Esophagus (tissue), 2 donors: Measurements from ENCODE around the gene HOXA5. TPM values are rescaled to one million over a fixed set of nuclear protein-coding genes. Genes with fewer than 3 reads are reported as not detected.
A peak's percentile ranks its signal among the peaks of the same experiment; 100 is the strongest.

Experiments
- H3K27ac ChIP-seq, 2 donors: one replicate each; pipeline ENCODE4 v1.5.1; 2013; ENCODE audit warnings: low read depth in 2 of 2, mild to moderate bottlenecking in 2 of 2, inconsistent platforms in 1 of 2, low read length in 1 of 2, moderate library complexity in 1 of 2
- H3K27me3 ChIP-seq, 2 donors: one replicate each; pipeline ENCODE4 v1.6.1; 2013; ENCODE audit warnings: low read length in 2 of 2, control low read depth in 1 of 2, mild to moderate bottlenecking in 1 of 2; ENCODE audit not compliant: insufficient read depth in 2 of 2, control insufficient read depth in 1 of 2
- H3K36me3 ChIP-seq, 2 donors: one replicate each; pipeline ENCODE4 v1.6.1; 2013; ENCODE audit warnings: low read length in 1 of 2; ENCODE audit not compliant: control insufficient read depth in 2 of 2, insufficient read depth in 2 of 2
- H3K4me1 ChIP-seq, 2 donors: one replicate each; pipeline ENCODE4 v1.6.1; 2013; ENCODE audit warnings: low read length in 1 of 2; ENCODE audit not compliant: control insufficient read depth in 2 of 2, insufficient read depth in 2 of 2
- H3K4me3 ChIP-seq, 2 donors: one replicate each; pipeline ENCODE4 v1.5.1; 2013; ENCODE audit warnings: low read length in 2 of 2, mild to moderate bottlenecking in 2 of 2, low read depth in 1 of 2, moderate library complexity in 1 of 2
- H3K9me3 ChIP-seq, 2 donors: one replicate each; pipeline ENCODE4 v1.6.1; 2013; ENCODE audit warnings: mild to moderate bottlenecking in 2 of 2, low read depth in 1 of 2, low read length in 1 of 2, moderate library complexity in 1 of 2; ENCODE audit not compliant: control insufficient read depth in 2 of 2, insufficient read depth in 1 of 2
- WGBS, 2 donors: extraction: QIAGEN DNeasy Blood & Tissue Kit; methylation state at CpG; one replicate each; pipeline ENCODE4 v1.1.7; 2013; 5-methylcytosine and 5-hydroxymethylcytosine counted together
- polyA plus RNA-seq, 2 donors: library from polyadenylated mRNA; stranded (reverse); fragments of 200-250 nt; gene quantifications; one replicate each; pipeline ENCODE4 v1.2.3, GENCODE V29; 2013
- donor health status: healthy with polysubstance abuse.
- donor health status: Bipolar disorder and iron deficiency.

The HOXA5 gene
- polyA plus RNA-seq, 2 donors, result 1.7 to 3.5 TPM

GRCh38 chr7:27154369-27154768, 10.9 kb upstream of the HOXA5 start:
- no peak overlapping the region for H3K27ac ChIP-seq
- peaks cover 4 to 18% of the 10 kb centered on the region in 2 donors for H3K4me1 ChIP-seq

GRCh38 chr7:27153526-27153925, 10.0 kb upstream of the HOXA5 start:
- no peaks in the 10 kb centered on the region for H3K36me3 ChIP-seq
- no peak overlapping the region for H3K4me3 ChIP-seq
- H3K4me1 ChIP-seq, result peaks cover 4 to 19% of the 10 kb centered on the region in 2 donors
- peaks cover 0 to 1% of the 10 kb centered on the region in 2 donors for H3K9me3 ChIP-seq
- WGBS, 2 donors, result 72 to 73% methylated on average over 3 of the region's 3 CpGs
- H3K27ac ChIP-seq, result no peak overlapping the region
- peaks cover 0 to 38% of the 10 kb centered on the region in 2 donors for H3K27me3 ChIP-seq

More at GRCh38 chr7:27154369-27154768, 10.9 kb upstream of the HOXA5 start:
- peaks cover 4 to 41% of the 10 kb centered on the region in 2 donors for H3K27me3 ChIP-seq
- H3K36me3 ChIP-seq, result no peaks in the 10 kb centered on the region
- WGBS, 2 donors, result 40 to 64% methylated on average over 10 of the region's 10 CpGs
- H3K9me3 ChIP-seq, result peaks cover 0 to 3% of the 10 kb centered on the region in 2 donors
- no peak overlapping the region for H3K4me3 ChIP-seq

DNA sequence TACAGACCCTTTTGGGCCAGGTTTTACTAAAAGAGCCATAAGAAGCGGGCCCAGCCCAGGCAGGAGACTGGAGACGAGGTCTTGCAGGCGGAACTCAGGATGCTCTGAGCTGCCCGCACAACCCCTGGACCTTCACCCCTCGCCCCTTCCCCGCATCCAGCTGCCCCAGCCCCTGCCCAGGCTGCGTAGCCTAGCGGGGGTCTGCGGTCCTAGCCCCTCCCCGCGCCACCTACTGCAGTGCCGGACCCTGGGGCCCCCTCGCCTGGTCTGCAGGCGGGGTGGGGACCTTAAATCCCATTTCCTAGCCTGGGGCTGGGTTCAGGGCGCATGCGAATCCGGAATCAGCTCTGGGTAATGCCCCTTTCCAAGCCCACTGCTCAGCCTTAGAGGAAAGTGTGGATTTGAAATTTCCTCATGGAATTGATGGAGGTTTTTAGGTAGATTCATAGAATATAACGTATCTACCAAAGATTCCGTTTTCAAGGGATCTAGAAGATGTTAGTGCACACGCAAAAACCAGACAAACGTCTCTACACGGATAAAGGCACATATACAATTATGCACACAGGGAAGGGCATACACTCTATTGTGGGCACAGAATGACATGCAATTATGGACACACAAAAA, 9.4 kb upstream of the HOXA5 start:
- H3K4me1 ChIP-seq, result peaks cover 4 to 24% of the 10 kb centered on the region in 2 donors
- peaks cover 0 to 37% of the 10 kb centered on the region in 2 donors for H3K27me3 ChIP-seq
- 33 to 46% methylated on average over 19 to 22 of the region's 22 CpGs for WGBS, 2 donors
- no peaks in the 10 kb centered on the region for H3K9me3 ChIP-seq
- H3K4me3 ChIP-seq, result peak overlapping the region in 1 of 2 donors; percentile 32
- no peaks in the 10 kb centered on the region for H3K36me3 ChIP-seq
- H3K27ac ChIP-seq, result no peak overlapping the region

- Histone ChIP-seq H3K4me1 (peaks cover 4 to 24% of the 10 kb centered on the region in 2 donors), H3K9me3 (no peaks in the 10 kb centered on the region), H3K4me3 (peak within 1 kb of the TSS; percentile 32 to 38), H3K27ac (peak within 1 kb of the TSS in 1 of 2 donors; percentile 29), H3K36me3 (no peaks in the 10 kb centered on the region), H3K27me3 (peaks cover 0 to 32% of the 10 kb centered on the region in 2 donors)
- 9 to 14% methylated on average over 48 to 53 of the region's 53 CpGs for WGBS, 2 donors
These were observed 8.7 kb upstream of the HOXA5 start, which contains the start of gene HOXA3 for GRCh38 chr7:27151931-27152815. HOXA3 (minus strand) TSS chr7:27152583; CDS start chr7:27110640, 41,943 bp downstream.

- H3K4me3 ChIP-seq, result peak overlapping the region; percentile 31 to 38
- H3K27me3 ChIP-seq, result peaks cover 0 to 33% of the 10 kb centered on the region in 2 donors
- 10 to 11% methylated on average over 27 of the region's 27 CpGs for WGBS, 2 donors
- no peaks in the 10 kb centered on the region for H3K9me3 ChIP-seq
- peaks cover 4 to 24% of the 10 kb centered on the region in 2 donors for H3K4me1 ChIP-seq
- H3K27ac ChIP-seq, result peak overlapping the region in 1 of 2 donors; percentile 25
- no peaks in the 10 kb centered on the region for H3K36me3 ChIP-seq
These were observed 8.0 kb upstream of the HOXA5 start for GRCh38 chr7:27151341-27151930.

DNA sequence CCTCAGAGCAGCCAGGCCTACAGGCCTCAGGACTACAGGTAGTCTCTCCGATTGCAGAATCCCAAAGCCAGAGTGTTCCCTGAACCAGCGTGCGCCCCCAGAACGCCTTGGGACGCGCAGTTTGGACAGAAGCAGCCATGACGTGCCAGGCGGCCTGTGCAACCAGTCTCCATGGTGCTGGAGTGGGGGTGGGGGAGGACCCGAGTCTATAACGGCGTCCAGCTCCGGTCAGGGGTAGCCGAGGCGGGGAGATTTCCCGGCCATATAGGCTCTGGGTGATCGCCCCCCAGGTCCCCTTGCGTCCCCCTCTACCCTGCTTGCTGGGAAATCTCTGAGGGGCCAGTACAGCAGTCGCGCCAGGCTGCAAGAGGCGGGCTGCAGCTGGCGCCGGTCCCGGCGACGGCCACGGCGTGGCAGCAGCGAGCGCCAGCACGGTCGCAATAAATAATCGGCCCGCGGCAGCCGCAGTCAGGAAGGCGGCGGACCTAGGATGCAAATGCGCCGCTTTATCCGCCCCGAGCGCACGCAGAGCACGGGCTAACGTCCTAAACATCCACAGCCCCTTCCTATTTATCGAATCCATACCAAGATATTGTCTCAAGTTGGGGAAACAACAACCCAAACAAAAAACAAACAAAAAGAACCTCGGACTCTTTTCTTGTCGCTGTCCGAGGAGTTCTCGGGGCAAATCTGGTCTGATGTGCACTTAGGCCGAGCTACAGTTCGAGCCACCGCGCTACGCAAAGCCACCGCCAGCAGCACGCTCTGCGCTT, 7.3 kb upstream of the HOXA5 start:
- peaks cover 4 to 24% of the 10 kb centered on the region in 2 donors for H3K4me1 ChIP-seq
- 4 to 6% methylated on average over 48 to 58 of the region's 58 CpGs for WGBS, 2 donors
- peaks cover 0 to 27% of the 10 kb centered on the region in 2 donors for H3K27me3 ChIP-seq
- peak overlapping the region; percentile 31 to 38 for H3K4me3 ChIP-seq
- no peaks in the 10 kb centered on the region for H3K9me3 ChIP-seq
- H3K36me3 ChIP-seq, result no peaks in the 10 kb centered on the region
- peak overlapping the region; percentile 16 to 25 for H3K27ac ChIP-seq

DNA sequence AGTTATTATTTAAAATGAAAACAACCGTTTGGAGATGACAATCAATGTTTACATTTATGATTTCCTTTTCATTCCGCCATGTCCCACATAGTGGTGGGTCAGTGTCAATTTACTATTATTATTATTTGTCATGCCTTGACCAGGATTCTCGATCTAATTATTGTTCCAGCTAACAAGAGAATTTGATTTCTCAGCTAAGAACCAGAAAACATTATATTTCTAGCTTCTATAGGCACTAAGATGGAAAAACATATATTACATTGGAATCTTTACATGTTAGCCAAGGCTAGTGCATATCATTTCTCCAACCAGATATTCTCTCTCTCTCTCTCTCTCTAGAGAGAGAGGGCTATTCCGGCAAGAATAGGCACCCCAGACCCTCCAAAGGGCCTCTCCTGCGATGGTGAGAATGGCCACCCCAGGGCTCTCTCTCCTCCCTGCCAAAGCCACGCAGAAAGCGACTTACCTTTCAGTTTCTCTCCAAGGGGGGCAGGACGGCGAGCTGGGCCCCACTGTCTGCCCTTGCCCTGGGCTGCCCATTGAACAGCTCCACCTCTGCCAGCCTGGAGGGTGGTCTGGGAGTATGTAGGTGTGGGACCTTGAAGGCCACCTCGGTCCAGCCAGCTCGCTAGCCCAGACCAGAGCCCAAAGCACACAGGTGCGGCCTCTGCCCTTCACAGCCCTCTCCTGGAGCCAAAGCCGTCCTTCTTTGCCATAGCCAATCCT, 6.5 kb upstream of the HOXA5 start:
- Histone ChIP-seq H3K27me3 (peaks cover 0 to 21% of the 10 kb centered on the region in 2 donors), H3K4me1 (peaks cover 4 to 18% of the 10 kb centered on the region in 2 donors), H3K36me3 (no peaks in the 10 kb centered on the region), H3K4me3 (peak overlapping the region; percentile 31 to 38), H3K27ac (no peak overlapping the region), H3K9me3 (no peaks in the 10 kb centered on the region)
- 65 to 67% methylated on average over 13 of the region's 13 CpGs for WGBS, 2 donors

- Histone ChIP-seq H3K36me3 (no peaks in the 10 kb centered on the region), H3K4me3 (no peak overlapping the region), H3K27me3 (peaks cover 0 to 12% of the 10 kb centered on the region in 2 donors), H3K4me1 (peaks cover 0 to 15% of the 10 kb centered on the region in 2 donors), H3K27ac (peak overlapping the region in 1 of 2 donors; percentile 9), H3K9me3 (no peaks in the 10 kb centered on the region)
- 47 to 68% methylated on average over 25 to 30 of the region's 30 CpGs for WGBS, 2 donors
These were observed 5.5 kb upstream of the HOXA5 start for GRCh38 chr7:27148756-27149641.
